Measurements from ENCODE around the gene GH1.

Gene GH1

GRCh38 chr17:63942309-63942985 is 23.8 kb upstream of the GH1 start:
- Histone ChIP-seq H4K5ac (ENCODE audit: low read length) (no peak overlapping the region), H3K18ac (ENCODE audit: low read length) (no peak overlapping the region), H3K4me1 (ENCODE audit: control insufficient read depth, low read depth, low read length) (no peaks in the 10 kb centered on the region), H3K56ac (ENCODE audit: low read length) (no peak overlapping the region), H2BK5ac (ENCODE audit: low read length) (no peak overlapping the region), H3K4ac (ENCODE audit: low read depth, low read length) (no peak overlapping the region), H3K27me3 (ENCODE audit: insufficient read depth, low read length, poor library complexity) (no peaks in the 10 kb centered on the region), H3K9ac (ENCODE audit: low read length) (no peak overlapping the region), H2BK120ac (ENCODE audit: low read depth, low read length) (no peak overlapping the region), H3K79me1 (ENCODE audit: low read length) (no peaks in the 10 kb centered on the region), H3K4me2 (ENCODE audit: low read length) (no peak overlapping the region), H2AK5ac (ENCODE audit: low read length) (no peak overlapping the region), H4K8ac (ENCODE audit: low read depth, low read length) (no peak overlapping the region), H3K79me2 (ENCODE audit: control insufficient read depth, insufficient read depth, low read length) (no peaks in the 10 kb centered on the region), H3K23ac (ENCODE audit: low read length) (no peak overlapping the region), H3K36me3 (ENCODE audit: control insufficient read depth, insufficient read depth, low read length) (no peaks in the 10 kb centered on the region), H2BK15ac (replicated peaks; ENCODE audit: low read depth) (no peak overlapping the region), H3K27ac (ENCODE audit: low read depth, low read length) (no peak overlapping the region), H3K4me3 (ENCODE audit: low read length) (no peak overlapping the region)
- no CpG with 5 or more reads among the region's 21 CpGs for WGBS (ENCODE audit: extremely low coverage, insufficient coverage, low lambda C conversion rate)
- no peak for DNase-seq

- H3K79me1 ChIP-seq (ENCODE audit: low read length), result no peaks in the 10 kb centered on the region
- no peaks in the 10 kb centered on the region for H3K27me3 ChIP-seq (ENCODE audit: insufficient read depth, low read length, poor library complexity)
- H3K4ac ChIP-seq (ENCODE audit: low read depth, low read length), result no peak overlapping the region
- H3K23ac ChIP-seq (ENCODE audit: low read length), result no peak overlapping the region
- H3K79me2 ChIP-seq (ENCODE audit: control insufficient read depth, insufficient read depth, low read length), result no peaks in the 10 kb centered on the region
- H2BK120ac ChIP-seq (ENCODE audit: low read depth, low read length), result no peak overlapping the region
- H3K56ac ChIP-seq (ENCODE audit: low read length), result no peak overlapping the region
- no peaks in the 10 kb centered on the region for H3K36me3 ChIP-seq (ENCODE audit: control insufficient read depth, insufficient read depth, low read length)
- H3K4me1 ChIP-seq (ENCODE audit: control insufficient read depth, low read depth, low read length), result no peaks in the 10 kb centered on the region
- no peak for DNase-seq
- no peak overlapping the region for H2AK5ac ChIP-seq (ENCODE audit: low read length)
- H3K27ac ChIP-seq (ENCODE audit: low read depth, low read length), result no peak overlapping the region
- H3K18ac ChIP-seq (ENCODE audit: low read length), result no peak overlapping the region
- no peak overlapping the region for H3K4me3 ChIP-seq (ENCODE audit: low read length)
- no peak overlapping the region for H3K9ac ChIP-seq (ENCODE audit: low read length)
- H3K4me2 ChIP-seq (ENCODE audit: low read length), result no peak overlapping the region
- H4K5ac ChIP-seq (ENCODE audit: low read length), result no peak overlapping the region
- H2BK5ac ChIP-seq (ENCODE audit: low read length), result no peak overlapping the region
- no peak overlapping the region for H4K8ac ChIP-seq (ENCODE audit: low read depth, low read length)
- no CpG with 5 or more reads among the region's 23 CpGs for WGBS (ENCODE audit: extremely low coverage, insufficient coverage, low lambda C conversion rate)
- H2BK15ac ChIP-seq (replicated peaks; ENCODE audit: low read depth), result no peak overlapping the region
Observed at GRCh38 chr17:63941751-63942150, 23.1 kb upstream of the GH1 start.

- no peak for DNase-seq
- H3K36me3 ChIP-seq (ENCODE audit: control insufficient read depth, insufficient read depth, low read length), result no peaks in the 10 kb centered on the region
- H3K79me1 ChIP-seq (ENCODE audit: low read length), result no peaks in the 10 kb centered on the region
- no peak overlapping the region for H3K4ac ChIP-seq (ENCODE audit: low read depth, low read length)
- H3K4me1 ChIP-seq (ENCODE audit: control insufficient read depth, low read depth, low read length), result no peaks in the 10 kb centered on the region
- no peak overlapping the region for H3K23ac ChIP-seq (ENCODE audit: low read length)
- no peak overlapping the region for H4K8ac ChIP-seq (ENCODE audit: low read depth, low read length)
- no peaks in the 10 kb centered on the region for H3K27me3 ChIP-seq (ENCODE audit: insufficient read depth, low read length, poor library complexity)
- no peak overlapping the region for H3K27ac ChIP-seq (ENCODE audit: low read depth, low read length)
- no peak overlapping the region for H2BK5ac ChIP-seq (ENCODE audit: low read length)
- no peak overlapping the region for H2BK15ac ChIP-seq (replicated peaks; ENCODE audit: low read depth)
- WGBS (ENCODE audit: extremely low coverage, insufficient coverage, low lambda C conversion rate), result no CpG with 5 or more reads among the region's 12 CpGs
- no peak overlapping the region for H4K5ac ChIP-seq (ENCODE audit: low read length)
- H3K4me3 ChIP-seq (ENCODE audit: low read length), result no peak overlapping the region
- H3K9ac ChIP-seq (ENCODE audit: low read length), result no peak overlapping the region
- no peak overlapping the region for H3K4me2 ChIP-seq (ENCODE audit: low read length)
- no peak overlapping the region for H2BK120ac ChIP-seq (ENCODE audit: low read depth, low read length)
- no peak overlapping the region for H3K18ac ChIP-seq (ENCODE audit: low read length)
- no peak overlapping the region for H2AK5ac ChIP-seq (ENCODE audit: low read length)
- H3K79me2 ChIP-seq (ENCODE audit: control insufficient read depth, insufficient read depth, low read length), result no peaks in the 10 kb centered on the region
- no peak overlapping the region for H3K56ac ChIP-seq (ENCODE audit: low read length)
Observed at GRCh38 chr17:63941162-63941561, 22.5 kb upstream of the GH1 start.

GRCh38 chr17:63940584-63940983 is 21.9 kb upstream of the GH1 start:
- Histone ChIP-seq H3K27ac (ENCODE audit: low read depth, low read length) (no peak overlapping the region), H3K36me3 (ENCODE audit: control insufficient read depth, insufficient read depth, low read length) (no peaks in the 10 kb centered on the region), H2BK15ac (replicated peaks; ENCODE audit: low read depth) (no peak overlapping the region), H3K27me3 (ENCODE audit: insufficient read depth, low read length, poor library complexity) (no peaks in the 10 kb centered on the region), H3K79me1 (ENCODE audit: low read length) (no peaks in the 10 kb centered on the region), H3K4me2 (ENCODE audit: low read length) (no peak overlapping the region), H2BK120ac (ENCODE audit: low read depth, low read length) (no peak overlapping the region), H2BK5ac (ENCODE audit: low read length) (no peak overlapping the region), H3K9ac (ENCODE audit: low read length) (no peak overlapping the region), H3K56ac (ENCODE audit: low read length) (no peak overlapping the region), H3K4me1 (ENCODE audit: control insufficient read depth, low read depth, low read length) (no peaks in the 10 kb centered on the region), H3K18ac (ENCODE audit: low read length) (no peak overlapping the region), H4K8ac (ENCODE audit: low read depth, low read length) (no peak overlapping the region), H4K5ac (ENCODE audit: low read length) (no peak overlapping the region), H3K4ac (ENCODE audit: low read depth, low read length) (no peak overlapping the region), H3K4me3 (ENCODE audit: low read length) (no peak overlapping the region), H3K79me2 (ENCODE audit: control insufficient read depth, insufficient read depth, low read length) (no peaks in the 10 kb centered on the region), H3K23ac (ENCODE audit: low read length) (no peak overlapping the region), H2AK5ac (ENCODE audit: low read length) (no peak overlapping the region)
- WGBS (ENCODE audit: extremely low coverage, insufficient coverage, low lambda C conversion rate), result no CpG with 5 or more reads among the region's 14 CpGs
- no peak for DNase-seq

- Histone ChIP-seq H2BK5ac (ENCODE audit: low read length) (no peak overlapping the region), H3K4ac (ENCODE audit: low read depth, low read length) (no peak overlapping the region), H3K9ac (ENCODE audit: low read length) (no peak overlapping the region), H3K56ac (ENCODE audit: low read length) (no peak overlapping the region), H3K79me1 (ENCODE audit: low read length) (no peaks in the 10 kb centered on the region), H4K8ac (ENCODE audit: low read depth, low read length) (no peak overlapping the region), H3K4me3 (ENCODE audit: low read length) (no peak overlapping the region), H2BK120ac (ENCODE audit: low read depth, low read length) (no peak overlapping the region), H3K4me1 (ENCODE audit: control insufficient read depth, low read depth, low read length) (no peaks in the 10 kb centered on the region), H3K27ac (ENCODE audit: low read depth, low read length) (no peak overlapping the region), H3K4me2 (ENCODE audit: low read length) (no peak overlapping the region), H2AK5ac (ENCODE audit: low read length) (no peak overlapping the region), H4K5ac (ENCODE audit: low read length) (no peak overlapping the region), H3K36me3 (ENCODE audit: control insufficient read depth, insufficient read depth, low read length) (no peaks in the 10 kb centered on the region), H3K27me3 (ENCODE audit: insufficient read depth, low read length, poor library complexity) (no peaks in the 10 kb centered on the region), H3K79me2 (ENCODE audit: control insufficient read depth, insufficient read depth, low read length) (no peaks in the 10 kb centered on the region), H3K18ac (ENCODE audit: low read length) (no peak overlapping the region), H3K23ac (ENCODE audit: low read length) (no peak overlapping the region), H2BK15ac (replicated peaks; ENCODE audit: low read depth) (no peak overlapping the region)
- no CpG with 5 or more reads among the region's 6 CpGs for WGBS (ENCODE audit: extremely low coverage, insufficient coverage, low lambda C conversion rate)
- DNase-seq, result peak; percentile 34
Observed at GRCh38 chr17:63939884-63940283, 21.2 kb upstream of the GH1 start.

GRCh38 chr17:63939401-63939800 is 20.8 kb upstream of the GH1 start:
- WGBS (ENCODE audit: extremely low coverage, insufficient coverage, low lambda C conversion rate), result no CpG with 5 or more reads among the region's 9 CpGs
- no peak overlapping the region for H3K4ac ChIP-seq (ENCODE audit: low read depth, low read length)

More at GRCh38 chr17:63939401-63939800, 20.8 kb upstream of the GH1 start:
- H3K79me1 ChIP-seq (ENCODE audit: low read length), result no peaks in the 10 kb centered on the region
- H3K27me3 ChIP-seq (ENCODE audit: insufficient read depth, low read length, poor library complexity), result no peaks in the 10 kb centered on the region
- no peak overlapping the region for H3K27ac ChIP-seq (ENCODE audit: low read depth, low read length)
- no peak overlapping the region for H4K5ac ChIP-seq (ENCODE audit: low read length)
- no peak overlapping the region for H2AK5ac ChIP-seq (ENCODE audit: low read length)
- no peak overlapping the region for H3K4me2 ChIP-seq (ENCODE audit: low read length)
- no peak overlapping the region for H3K4me3 ChIP-seq (ENCODE audit: low read length)
- no peak overlapping the region for H3K18ac ChIP-seq (ENCODE audit: low read length)
- H3K56ac ChIP-seq (ENCODE audit: low read length), result peak overlapping the region; percentile 2
- no peak overlapping the region for H2BK120ac ChIP-seq (ENCODE audit: low read depth, low read length)
- no peak overlapping the region for H4K8ac ChIP-seq (ENCODE audit: low read depth, low read length)
- no peak overlapping the region for H2BK15ac ChIP-seq (replicated peaks; ENCODE audit: low read depth)
- no peaks in the 10 kb centered on the region for H3K4me1 ChIP-seq (ENCODE audit: control insufficient read depth, low read depth, low read length)
- no peaks in the 10 kb centered on the region for H3K36me3 ChIP-seq (ENCODE audit: control insufficient read depth, insufficient read depth, low read length)
- H3K23ac ChIP-seq (ENCODE audit: low read length), result no peak overlapping the region
- H2BK5ac ChIP-seq (ENCODE audit: low read length), result no peak overlapping the region
- no peak overlapping the region for H3K9ac ChIP-seq (ENCODE audit: low read length)
- H3K79me2 ChIP-seq (ENCODE audit: control insufficient read depth, insufficient read depth, low read length), result no peaks in the 10 kb centered on the region
- DNase-seq, result no peak
